ENCODE results near the gene C8A. TPM values are rescaled to one million over a fixed set of nuclear protein-coding genes. Genes with fewer than 3 reads are reported as not detected.

C8A gene
- not detected in 2 replicates for polyA plus RNA-seq (2014; cell fraction: cytosol; rRNA removed)
- not detected in 2 replicates for polyA plus RNA-seq (2014; cell fraction: nucleus; rRNA removed)

- no peak for DNase-seq (ENCODE audit: low spot score)
Measured at GRCh38 chr1:56854521-56855099, at the start of gene C8A. C8A (plus strand) TSS chr1:56854797; CDS start chr1:56854902, 105 bp downstream.

DNA sequence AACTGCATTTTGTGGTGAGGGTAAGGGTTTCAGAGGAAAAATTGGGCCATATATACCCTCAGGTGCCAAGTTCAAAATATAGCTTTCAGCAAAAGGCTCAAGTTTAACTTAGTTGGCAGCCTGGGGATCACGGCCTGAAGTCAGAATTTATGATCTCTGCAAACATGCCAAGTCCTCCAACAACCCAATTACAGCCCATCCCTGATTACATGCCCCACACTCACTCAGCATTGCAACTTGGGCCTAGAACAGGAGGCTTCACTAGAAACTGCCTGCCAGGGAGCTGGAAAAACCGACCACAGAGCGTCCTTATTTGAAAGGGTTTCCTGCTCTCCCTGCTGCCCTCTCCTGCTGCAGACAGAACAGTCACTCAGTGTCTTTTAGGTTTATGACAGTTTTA, 47.8 kb upstream of the C8A start:
- DNase-seq (ENCODE audit: low spot score), result no peak

DNA sequence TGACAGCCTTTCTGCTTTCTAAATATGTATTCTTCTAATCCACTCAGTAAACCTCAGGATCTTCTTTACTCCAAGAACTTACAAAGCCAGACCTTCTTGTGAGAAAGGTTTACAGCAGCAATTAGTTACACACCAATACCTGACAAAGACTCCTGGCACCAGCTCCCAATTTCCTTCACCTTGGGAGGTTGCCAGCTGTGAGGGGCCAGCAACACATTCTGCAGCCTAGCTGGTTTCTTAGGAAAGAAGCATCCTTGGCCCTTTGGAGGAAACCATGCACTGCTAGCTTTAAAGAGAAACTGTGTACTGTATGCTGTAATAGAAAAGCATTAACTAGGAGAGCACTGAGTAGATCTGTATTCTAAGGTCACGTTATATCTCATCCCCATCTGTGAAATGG, 46.2 kb upstream of the C8A start:
- DNase-seq (ENCODE audit: low spot score), result no peak

- DNase-seq (ENCODE audit: low spot score), result no peak
Measured at GRCh38 chr1:56811331-56811730, 43.3 kb upstream of the C8A start.

- no peak for DNase-seq (ENCODE audit: low spot score)
Measured at GRCh38 chr1:56814205-56814604, 40.4 kb upstream of the C8A start.

DNA sequence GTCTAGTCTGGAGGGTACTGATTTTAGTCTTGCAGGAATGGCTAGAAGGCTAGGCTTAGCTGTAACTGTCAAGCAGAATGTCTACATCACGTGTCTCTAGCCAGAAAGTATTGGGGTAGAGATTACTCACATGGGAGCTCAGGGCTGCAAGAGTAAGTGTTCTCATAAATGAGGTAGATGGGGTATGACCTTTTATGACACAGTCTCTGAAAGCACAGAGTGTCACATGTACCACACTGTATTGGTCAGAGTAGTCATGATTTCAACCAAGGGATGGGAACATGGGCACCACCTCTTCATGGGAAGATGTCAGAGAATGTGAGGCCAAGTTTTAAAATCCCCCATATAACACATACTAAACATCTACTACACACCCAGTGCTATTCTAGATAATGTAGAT, 38.3 kb upstream of the C8A start:
- no peak for DNase-seq (ENCODE audit: low spot score)

DNA sequence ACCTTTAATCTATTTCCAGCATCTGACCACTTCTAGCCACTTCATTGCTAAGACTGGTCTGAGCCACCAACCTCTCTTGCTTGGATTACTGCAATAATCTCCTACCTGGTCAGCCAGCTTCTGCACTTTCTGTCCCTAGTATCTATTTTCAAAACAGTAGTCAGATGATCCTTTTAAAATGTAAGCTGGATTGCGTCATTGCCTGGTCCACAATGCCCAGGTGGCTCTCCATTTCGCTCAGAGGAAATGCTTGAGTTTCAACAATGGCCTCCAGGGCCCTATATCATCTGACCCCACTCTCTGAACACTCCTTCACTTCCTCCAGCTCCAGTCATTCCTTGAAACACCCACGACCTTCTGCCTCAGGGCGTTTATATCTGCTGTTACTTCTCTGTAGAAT, 37.7 kb upstream of the C8A start:
- DNase-seq (ENCODE audit: low spot score), result no peak

DNA sequence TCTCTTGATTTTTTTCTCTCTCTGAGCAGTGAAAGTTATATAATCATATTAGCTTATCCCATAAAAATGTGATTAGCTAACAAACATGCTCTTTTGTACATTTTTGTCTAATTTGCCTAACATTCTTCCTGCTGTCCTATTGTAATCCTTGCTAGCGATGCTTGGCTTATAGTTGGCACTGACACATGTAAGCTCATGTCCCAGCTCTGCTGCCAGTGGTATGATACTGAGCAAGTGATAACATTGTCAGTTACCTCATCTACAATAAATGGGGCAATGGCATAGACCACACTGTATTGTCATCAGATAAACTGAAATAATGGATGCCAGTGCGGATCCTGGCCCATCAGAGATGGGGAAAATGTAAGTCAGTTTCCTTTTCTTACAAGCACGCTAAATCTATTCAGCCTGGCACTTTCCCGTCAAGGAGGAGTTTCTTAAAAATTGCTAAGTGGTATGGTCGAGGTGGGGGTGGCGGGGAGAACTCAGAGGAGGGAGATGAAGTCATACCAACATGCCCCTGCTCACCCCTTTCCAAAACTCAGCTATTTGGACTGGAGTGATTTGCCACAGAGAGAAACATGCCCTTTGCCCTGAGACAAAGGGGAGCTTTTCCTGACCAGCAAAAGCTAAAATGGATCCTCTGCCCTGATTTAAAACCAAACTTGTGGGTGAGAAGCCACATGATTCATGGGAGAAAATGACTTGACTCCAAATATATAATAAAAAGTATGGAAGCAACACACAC, 36.7 kb upstream of the C8A start:
- DNase-seq (ENCODE audit: low spot score), result no peak

GRCh38 chr1:56819387-56819899, 35.2 kb upstream of the C8A start, which contains the start of gene FYB2:
FYB2 (minus strand) TSS chr1:56819404; CDS start chr1:56819290, 114 bp downstream.
- no peak for DNase-seq (ENCODE audit: low spot score)

DNA sequence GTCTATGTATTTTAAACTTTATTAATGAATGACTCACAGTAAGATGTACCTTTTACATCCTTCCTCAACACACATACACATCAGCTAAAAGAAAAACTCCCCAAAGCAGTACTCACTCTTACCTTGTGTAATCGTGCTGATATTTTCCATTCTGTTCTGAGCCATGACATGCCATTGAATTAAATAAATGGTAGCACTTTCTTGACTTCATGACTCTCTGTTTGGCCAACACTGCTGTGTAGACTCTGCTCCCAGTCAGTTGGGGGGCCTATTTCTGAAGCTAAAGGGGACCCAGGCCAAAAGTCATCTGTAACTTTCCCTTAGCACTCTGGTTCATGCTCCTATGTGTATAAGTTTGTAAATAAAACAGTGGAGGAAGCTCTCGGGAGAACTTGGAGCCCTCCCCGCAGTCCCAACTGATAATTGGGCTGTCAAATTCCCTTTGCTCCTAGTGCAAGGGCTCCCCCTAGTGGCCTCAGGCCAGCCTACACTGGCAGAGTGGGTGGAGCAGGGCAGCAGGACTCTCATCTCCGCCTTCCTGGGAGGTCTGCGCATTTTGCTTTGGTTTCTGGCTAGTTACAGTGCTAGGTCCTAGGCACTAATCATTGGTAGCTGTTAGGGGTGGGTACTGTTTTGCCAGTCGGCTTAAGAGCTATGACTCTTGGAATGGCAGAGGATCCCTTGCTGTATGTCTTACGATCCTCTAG, 33.7 kb upstream of the C8A start:
- peak; percentile 53 for DNase-seq (ENCODE audit: low spot score)

GRCh38 chr1:56821462-56821797, 33.2 kb upstream of the C8A start:
- no peak for DNase-seq (ENCODE audit: low spot score)

- DNase-seq (ENCODE audit: low spot score), result no peak
Measured at GRCh38 chr1:56824271-56824670, 30.3 kb upstream of the C8A start.

DNA sequence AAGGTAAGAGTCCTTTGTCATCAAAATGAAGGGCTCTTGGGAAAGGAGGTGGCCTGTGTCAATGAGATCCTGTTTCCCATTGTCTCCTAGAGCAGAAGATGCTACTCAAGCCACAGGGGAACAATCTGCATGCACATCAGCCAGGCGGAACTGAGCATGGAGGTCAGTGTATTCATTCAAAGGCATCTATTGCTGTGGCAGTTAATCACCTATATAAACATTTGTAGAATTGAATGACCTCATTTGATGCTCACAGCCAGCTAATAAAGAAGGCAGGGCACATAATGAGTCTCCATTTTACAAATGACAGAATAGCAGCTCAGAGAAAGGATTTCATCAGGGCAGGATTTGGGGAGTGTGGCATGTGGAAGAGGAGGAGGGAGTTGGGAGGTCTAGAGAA, 29.7 kb upstream of the C8A start:
- DNase-seq (ENCODE audit: low spot score), result no peak

GRCh38 chr1:56825436-56825835, 29.2 kb upstream of the C8A start:
- DNase-seq (ENCODE audit: low spot score), result no peak

GRCh38 chr1:56827711-56828110, 26.9 kb upstream of the C8A start:
- DNase-seq (ENCODE audit: low spot score), result no peak

DNA sequence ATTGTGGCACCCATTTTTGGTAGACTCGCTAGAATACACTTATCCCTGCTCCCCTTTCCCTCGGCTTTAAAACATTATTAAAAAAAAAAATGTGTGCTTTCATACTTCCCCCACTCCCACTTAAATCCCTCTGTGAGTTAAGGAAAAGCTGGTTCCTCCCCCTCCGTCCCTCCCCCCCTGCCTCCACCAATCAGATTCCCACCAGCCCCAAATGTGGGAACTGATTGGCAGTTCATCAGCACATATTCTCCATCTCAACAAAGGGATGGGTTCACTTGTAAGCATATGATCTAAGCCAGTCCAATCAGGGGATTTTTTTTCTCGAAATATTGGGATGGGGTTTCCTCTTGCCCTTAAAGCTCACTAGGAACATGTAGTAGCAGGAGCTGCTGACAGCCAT, 24.5 kb upstream of the C8A start:
- DNase-seq (ENCODE audit: low spot score), result no peak

DNA sequence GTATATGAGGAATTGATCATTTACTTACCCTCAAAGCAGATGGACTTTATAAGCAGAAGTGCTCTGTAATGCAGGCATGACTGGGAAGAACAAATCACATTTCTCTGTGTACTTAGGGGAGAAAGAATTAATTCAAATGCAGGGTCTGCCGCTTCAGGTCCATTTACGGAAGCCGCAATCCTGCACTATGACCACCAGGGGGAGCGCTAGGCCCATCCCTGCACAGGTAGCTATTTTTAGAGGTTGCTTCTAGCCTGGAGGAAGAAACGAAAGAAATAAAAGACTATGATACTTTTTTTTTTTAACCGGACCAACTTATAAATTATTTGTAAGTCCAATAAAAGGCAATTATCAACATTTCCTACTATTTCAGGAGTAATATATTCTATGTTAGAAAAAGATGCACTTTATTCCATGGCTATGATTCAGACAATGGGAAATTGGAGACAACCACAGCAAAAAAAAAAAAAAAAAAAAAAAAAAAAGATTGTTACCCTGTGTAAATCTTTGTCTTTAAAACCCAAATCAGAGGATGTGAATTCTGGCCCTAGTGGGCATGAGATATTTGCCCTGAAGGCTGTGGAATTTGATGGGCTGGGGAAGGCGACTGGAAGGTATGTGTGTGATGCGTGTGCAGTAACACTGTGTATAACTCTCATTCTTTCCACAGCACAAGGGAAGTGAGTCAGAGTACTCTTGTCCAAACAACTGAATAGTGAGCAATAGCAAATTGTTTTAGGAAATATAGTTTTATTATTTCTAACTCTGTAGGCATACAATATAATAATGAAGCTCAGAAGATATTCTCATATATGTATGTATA, 22.5 kb upstream of the C8A start:
- DNase-seq (ENCODE audit: low spot score), result peak; percentile 51

GRCh38 chr1:56833088-56833487, 21.5 kb upstream of the C8A start:
- DNase-seq (ENCODE audit: low spot score), result no peak

DNA sequence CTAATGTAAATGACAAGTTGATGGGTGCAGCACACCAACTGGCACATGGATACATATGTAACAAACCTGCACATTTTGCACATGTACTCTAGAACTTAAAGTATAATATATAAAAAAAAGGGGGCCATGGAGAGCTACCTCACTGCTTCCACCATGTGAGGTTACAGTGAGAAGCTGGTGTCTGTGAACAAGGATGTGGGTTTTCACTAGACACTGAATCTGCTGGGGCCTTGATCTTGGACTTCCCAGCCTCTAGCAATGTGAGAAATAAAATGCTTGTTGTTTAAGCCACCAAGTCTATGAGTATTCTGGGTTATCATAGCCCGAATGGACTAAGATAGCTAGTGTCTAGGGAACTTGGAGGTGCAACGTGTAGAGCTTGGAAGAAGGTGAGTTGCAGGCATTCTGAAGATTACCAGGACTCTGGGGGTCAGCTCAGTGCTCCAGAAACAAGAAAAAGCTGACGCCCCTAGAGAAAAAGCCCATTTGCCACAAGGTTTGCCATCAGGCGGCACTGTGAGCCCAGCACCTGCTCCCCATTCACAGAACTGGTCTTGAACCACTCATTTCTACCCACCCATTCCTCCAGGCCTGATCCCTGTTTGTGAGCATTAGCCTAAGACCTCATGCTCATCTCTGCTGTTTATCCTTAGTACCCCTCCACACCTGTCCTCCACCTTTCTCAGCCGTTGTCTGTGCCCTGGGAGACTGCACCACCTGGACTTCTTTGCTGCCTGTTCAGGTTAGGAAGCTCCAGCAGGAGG, 20.3 kb upstream of the C8A start:
- DNase-seq (ENCODE audit: low spot score), result no peak

DNA sequence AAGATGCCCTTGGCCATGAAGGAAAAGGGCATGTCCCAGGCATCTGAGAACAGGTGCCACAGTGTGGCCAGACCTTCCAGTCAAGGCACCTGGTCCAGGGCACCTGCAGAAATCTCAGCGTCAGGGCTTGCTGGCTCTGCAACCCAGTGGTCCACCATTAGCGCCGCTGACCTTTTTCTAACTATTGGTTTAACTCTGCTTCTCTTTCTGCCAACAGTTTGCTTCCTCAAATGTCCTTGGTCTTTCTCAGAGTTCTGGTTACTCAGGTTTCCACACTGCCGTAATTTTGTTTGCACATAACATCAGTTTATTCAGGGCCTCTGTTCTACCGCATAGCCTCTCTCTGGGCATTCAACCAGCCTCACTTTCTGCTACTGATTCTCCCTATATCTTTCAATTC, 18.9 kb upstream of the C8A start:
- no peak for DNase-seq (ENCODE audit: low spot score)

DNA sequence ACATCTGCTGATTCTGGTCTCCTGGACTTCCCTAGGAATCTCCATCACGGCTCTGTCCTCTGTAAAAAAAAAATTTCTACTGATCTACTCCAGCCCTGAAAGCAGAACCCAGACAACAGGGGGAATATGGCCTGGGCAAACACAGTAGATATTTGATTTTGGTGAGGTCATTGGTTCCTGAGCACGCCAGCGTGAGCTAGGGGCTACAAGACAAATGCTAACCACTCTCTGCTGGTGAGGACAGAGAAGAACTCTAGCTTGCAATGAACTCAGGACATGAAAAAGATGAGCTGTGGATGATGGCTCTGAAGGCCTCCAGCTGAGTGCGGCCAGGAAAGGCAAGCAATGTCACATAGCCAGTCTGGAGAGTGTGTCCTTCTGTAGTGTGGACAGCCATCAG, 18.2 kb upstream of the C8A start:
- DNase-seq (ENCODE audit: low spot score), result no peak

Data from SK-N-DZ (cell line).